ENCODE results near the gene DCAF16. TPM values are rescaled to one million over a fixed set of nuclear protein-coding genes. Genes with fewer than 3 reads are reported as not detected.

The DCAF16 gene
- total RNA-seq, 1 experiment from 2014 or later: 55.3 TPM

- no peak for TF ChIP-seq CTCF (IDR thresholded peaks at IDR 0.05; ENCODE audit: insufficient read depth in 1 of 2, low read depth in 1 of 2, low read length in 1 of 2, severe bottlenecking in 1 of 2, unreplicated experiment in 1 of 2)
- H3K4me1 Mint-ChIP-seq (ENCODE audit: low read depth, unreplicated experiment): no peaks in the 10 kb centered on the region
- H3K36me3 Mint-ChIP-seq (ENCODE audit: insufficient read depth, unreplicated experiment): no peaks in the 10 kb centered on the region
- no peaks in the 10 kb centered on the region for H3K9me3 Mint-ChIP-seq (ENCODE audit: unreplicated experiment)
- Histone ChIP-seq H3K27me3 (replicated peaks; ENCODE audit: control insufficient read depth, insufficient read depth, low read length) (no peaks in the 10 kb centered on the region), H3K9me3 (no peaks in the 10 kb centered on the region), H3K36me3 (ENCODE audit: control insufficient read depth, insufficient read depth, low read length) (no peaks in the 10 kb centered on the region), H3K4me1 (no peaks in the 10 kb centered on the region), H3K4me3 (ENCODE audit: low read depth, low read length) (no peak overlapping the region)
- no peaks in the 10 kb centered on the region for H3K27me3 Mint-ChIP-seq (ENCODE audit: insufficient read depth, unreplicated experiment)
- POLR2A ChIA-PET: no interaction called here
- DNase-seq: no peak
- BruUV-seq (replicated peaks): no TSS peak
- H3K4me3 Mint-ChIP-seq (ENCODE audit: unreplicated experiment): no peak overlapping the region
- H3K27ac Mint-ChIP-seq (ENCODE audit: unreplicated experiment): no peak overlapping the region
- CTCF ChIA-PET: no interaction called here
- intact Hi-C loops (cut with micrococcal nuclease; ENCODE audit: unreplicated experiment): loop anchor here (5.0 kb wide), 1 partner anchor 152 kb away; no protein-coding TSS in a partner anchor
Measured at GRCh38 chr4:17788956-17789355, 21.6 kb downstream of the DCAF16 start.

GRCh38 chr4:17787315-17787714 lies 23.2 kb downstream of the DCAF16 start:
- H3K4me1 ChIP-seq: no peaks in the 10 kb centered on the region
- H3K9me3 ChIP-seq: no peaks in the 10 kb centered on the region
- Mint-ChIP-seq H3K27me3 (ENCODE audit: insufficient read depth, unreplicated experiment) (no peaks in the 10 kb centered on the region), H3K27ac (ENCODE audit: unreplicated experiment) (no peak overlapping the region), H3K36me3 (ENCODE audit: insufficient read depth, unreplicated experiment) (no peaks in the 10 kb centered on the region), H3K4me1 (ENCODE audit: low read depth, unreplicated experiment) (no peaks in the 10 kb centered on the region), H3K4me3 (ENCODE audit: unreplicated experiment) (no peak overlapping the region), H3K9me3 (ENCODE audit: unreplicated experiment) (no peaks in the 10 kb centered on the region)
- H3K36me3 ChIP-seq (ENCODE audit: control insufficient read depth, insufficient read depth, low read length): no peaks in the 10 kb centered on the region
- no TSS peak for BruUV-seq (replicated peaks)
- CTCF ChIA-PET: no interaction called here
- POLR2A ChIA-PET: no interaction called here
- no peak for TF ChIP-seq CTCF (IDR thresholded peaks at IDR 0.05; ENCODE audit: insufficient read depth in 1 of 2, low read depth in 1 of 2, low read length in 1 of 2, severe bottlenecking in 1 of 2, unreplicated experiment in 1 of 2)
- intact Hi-C loops (cut with micrococcal nuclease; ENCODE audit: unreplicated experiment): loop anchor here (5.0 kb wide), 1 partner anchor 150 kb away; no protein-coding TSS in a partner anchor
- no peaks in the 10 kb centered on the region for H3K27me3 ChIP-seq (replicated peaks; ENCODE audit: control insufficient read depth, insufficient read depth, low read length)
- no peak for DNase-seq
- no peak overlapping the region for H3K4me3 ChIP-seq (ENCODE audit: low read depth, low read length)

GRCh38 chr4:17786567-17786966 lies 24.0 kb downstream of the DCAF16 start:
- no peaks in the 10 kb centered on the region for H3K36me3 Mint-ChIP-seq (ENCODE audit: insufficient read depth, unreplicated experiment)
- intact Hi-C loops (cut with micrococcal nuclease; ENCODE audit: unreplicated experiment): loop anchor here (1.0 to 5.0 kb wide), 2 partner anchors 149 to 189 kb away; no protein-coding TSS in a partner anchor
- H3K4me1 ChIP-seq: no peaks in the 10 kb centered on the region
- no TSS peak for BruUV-seq (replicated peaks)
- H3K27me3 Mint-ChIP-seq (ENCODE audit: insufficient read depth, unreplicated experiment): no peaks in the 10 kb centered on the region
- no peaks in the 10 kb centered on the region for H3K9me3 Mint-ChIP-seq (ENCODE audit: unreplicated experiment)
- no peak overlapping the region for H3K4me3 ChIP-seq (ENCODE audit: low read depth, low read length)
- no peaks in the 10 kb centered on the region for H3K27me3 ChIP-seq (replicated peaks; ENCODE audit: control insufficient read depth, insufficient read depth, low read length)
- no peak for DNase-seq
- CTCF ChIA-PET: no interaction called here
- no peak overlapping the region for H3K4me3 Mint-ChIP-seq (ENCODE audit: unreplicated experiment)
- no peaks in the 10 kb centered on the region for H3K9me3 ChIP-seq
- no peaks in the 10 kb centered on the region for H3K36me3 ChIP-seq (ENCODE audit: control insufficient read depth, insufficient read depth, low read length)
- POLR2A ChIA-PET: no interaction called here
- no peak overlapping the region for H3K27ac Mint-ChIP-seq (ENCODE audit: unreplicated experiment)
- no peaks in the 10 kb centered on the region for H3K4me1 Mint-ChIP-seq (ENCODE audit: low read depth, unreplicated experiment)
- TF ChIP-seq CTCF (IDR thresholded peaks at IDR 0.05; ENCODE audit: insufficient read depth in 1 of 2, low read depth in 1 of 2, low read length in 1 of 2, severe bottlenecking in 1 of 2, unreplicated experiment in 1 of 2): no peak

Data from Caco-2 (cell line).